Stimulated activated CD4-positive, alpha-beta T cell treated with anti-CD3 and anti-CD28 coated beads, Interleukin-12 subunit alpha, Interleukin-12 subunit beta, amount 100 ng/mL, for 4 hours (primary cell): Measurements from ENCODE around the gene FAM13B.
"Not testable (repeated sequence)": the region's sequence is repeated elsewhere in the genome, so short reads cannot be mapped to it uniquely, and the experiment has no call there.

Source experiments
- DNase-seq: peaks from one replicate; pipeline ENCODE4 v3.0.0-alpha.2; 2020

FAM13B gene

GRCh38 chr5:138033907-138034306, 1.0 kb upstream of the FAM13B start:
- DNase-seq, result no peak

- no peak for DNase-seq
Observed at GRCh38 chr5:138033386-138033808, 518 bp upstream of the FAM13B start.

GRCh38 chr5:138032028-138032571, 779 bp downstream of the FAM13B start:
- DNase-seq, result no peak

- no peak for DNase-seq
Observed at GRCh38 chr5:138029944-138030343, 2.9 kb downstream of the FAM13B start.

GRCh38 chr5:138029501-138029900, 3.4 kb downstream of the FAM13B start:
- no peak for DNase-seq

GRCh38 chr5:138028971-138029365, 3.9 kb downstream of the FAM13B start:
- no peak for DNase-seq

GRCh38 chr5:138028262-138028970, 4.5 kb downstream of the FAM13B start:
- DNase-seq, result not testable (repeated sequence)

- DNase-seq, result not testable (repeated sequence)
Observed at GRCh38 chr5:138026793-138027192, 6.1 kb downstream of the FAM13B start.

- no peak for DNase-seq
Observed at GRCh38 chr5:138025285-138025684, 7.6 kb downstream of the FAM13B start.

GRCh38 chr5:138024117-138024516, 8.8 kb downstream of the FAM13B start:
- no peak for DNase-seq

- no peak for DNase-seq
Observed at GRCh38 chr5:138022912-138023311, 10.0 kb downstream of the FAM13B start.

- no peak for DNase-seq
Observed at GRCh38 chr5:138021771-138022170, 11.1 kb downstream of the FAM13B start.

- DNase-seq, result no peak
Observed at GRCh38 chr5:138018849-138019248, 14.0 kb downstream of the FAM13B start.

- no peak for DNase-seq
Observed at GRCh38 chr5:138015916-138016315, 17.0 kb downstream of the FAM13B start.

GRCh38 chr5:138011991-138012390, 20.9 kb downstream of the FAM13B start:
- DNase-seq, result no peak

GRCh38 chr5:138000102-138000723, 32.7 kb downstream of the FAM13B start:
- DNase-seq, result no peak

- no peak for DNase-seq
Observed at GRCh38 chr5:137997726-137998213, 35.1 kb downstream of the FAM13B start.

GRCh38 chr5:137995749-137996128, 37.1 kb downstream of the FAM13B start:
- DNase-seq, result no peak

- no peak for DNase-seq
Observed at GRCh38 chr5:137995077-137995748, 37.7 kb downstream of the FAM13B start.

- DNase-seq, result no peak
Observed at GRCh38 chr5:137994556-137994955, 38.3 kb downstream of the FAM13B start.

- DNase-seq, result no peak
Observed at GRCh38 chr5:137989419-137989818, 43.5 kb downstream of the FAM13B start.

- DNase-seq, result no peak
Observed at GRCh38 chr5:137975208-137975607, 57.7 kb downstream of the FAM13B start.

GRCh38 chr5:137970384-137970783, 62.5 kb downstream of the FAM13B start:
- not testable (repeated sequence) for DNase-seq

- no peak for DNase-seq
Observed at GRCh38 chr5:137960819-137961218, 72.1 kb downstream of the FAM13B start.
